GM12878 (cell line): ENCODE results near the gene UAP1L1. TPM values are rescaled to one million over a fixed set of nuclear protein-coding genes. Genes with fewer than 3 reads are reported as not detected.
A peak's percentile ranks its signal among the peaks of the same experiment; 100 is the strongest.

Experiments
- ATAC-seq: fragments of 200-7000 bp; cut with Tn5 transposase; 3 replicates; pipeline ENCODE4 v1.9.1; 2020; ENCODE audit warnings: mild to moderate bottlenecking, moderate library complexity
- BruUV-seq: library from RNA; stranded (reverse); fragments of 400-500 nt; replicated peaks from 2 replicates; lab custom pipeline; 2021; lab: Mats Ljungman, UMichigan
- CTCF ChIA-PET: fragments of 300-600 bp; sonication (Branson Sonifier 250); formaldehyde crosslinking; extraction: SDS; loops from one replicate; lab custom pipeline; 2021; ENCODE audit warnings: inconsistent platforms; lab: Yijun Ruan, JAX
- POLR2A ChIA-PET: fragments of 350-600 bp; formaldehyde crosslinking; extraction: SDS; loops from one replicate; lab custom pipeline; 2021; ENCODE audit warnings: inconsistent platforms; lab: Charles Lee
- RAD21 ChIA-PET: fragments of 300-600 bp; sonication (Branson Sonifier 250); formaldehyde crosslinking; loops from one replicate; lab custom pipeline; 2023; ENCODE audit warnings: antibody characterized with exemption; ENCODE audit not compliant: unreplicated experiment; lab: Charles Lee
- SMC1A ChIA-PET: fragments of 300-600 bp; sonication (Branson Sonifier 250); formaldehyde crosslinking; loops from one replicate; lab custom pipeline; 2023; ENCODE audit not compliant: unreplicated experiment, uncharacterized antibody; lab: Charles Lee
- DNase-seq: peaks from one replicate; pipeline ENCODE4 v3.0.0-alpha.2; 2011; ENCODE audit warnings: low read depth, low spot score
- FAIRE-seq: peaks from 3 replicates; lab custom pipeline; 2011; peaks lifted over from hg19 to GRCh38; lab: Jason Lieb, UNC
- H2AFZ ChIP-seq: 2 replicates; pipeline ENCODE4 v1.6.0; 2011; ENCODE audit warnings: low read depth, low read length, control low read depth; ENCODE audit not compliant: control insufficient read depth
- H3K27ac ChIP-seq: 2 replicates; pipeline ENCODE4 v1.5.1; 2011; ENCODE audit warnings: control low read depth; ENCODE audit not compliant: control insufficient read depth, insufficient read depth
- H3K27me3 ChIP-seq, 2 experiments: replicated peaks in 1 of 2; 2 replicates each; pipeline versions ENCODE4 v1.6.0 to v1.6.1; 2011; ENCODE audit warnings: low read length in 1 of 2; ENCODE audit not compliant: control insufficient read depth in 2 of 2, insufficient read depth in 2 of 2
- H3K36me3 ChIP-seq, 2 experiments: 2 replicates each; pipeline ENCODE4 v1.5.1; 2011; ENCODE audit warnings: low read length in 1 of 2; ENCODE audit not compliant: control insufficient read depth in 2 of 2, insufficient read depth in 2 of 2
- H3K4me1 ChIP-seq: 2 replicates; pipeline ENCODE4 v1.6.1; 2011; ENCODE audit warnings: mild to moderate bottlenecking, low read length, moderate library complexity, mixed read lengths; ENCODE audit not compliant: control insufficient read depth, insufficient read depth
- H3K4me2 ChIP-seq: 2 replicates; pipeline ENCODE4 v1.6.0; 2011; ENCODE audit warnings: control low read depth; ENCODE audit not compliant: control insufficient read depth, insufficient read depth
- H3K4me3 ChIP-seq: fragments of 200-600 bp; sonication (generic); 2 replicates; pipeline ENCODE4 v1.5.1; 2016
- H3K79me2 ChIP-seq: 2 replicates; pipeline ENCODE4 v1.6.0; 2011; ENCODE audit warnings: low read length; ENCODE audit not compliant: control insufficient read depth, insufficient read depth
- H3K9ac ChIP-seq: 2 replicates; pipeline ENCODE4 v1.8.0; 2011; ENCODE audit warnings: low read length, control low read depth, mixed read lengths; ENCODE audit not compliant: control insufficient read depth, insufficient read depth
- H3K9me3 ChIP-seq: replicated peaks from 3 replicates; pipeline ENCODE4 v1.5.1; 2011; ENCODE audit warnings: mild to moderate bottlenecking, low read length; ENCODE audit not compliant: control insufficient read depth, insufficient read depth
- H4K20me1 ChIP-seq: 2 replicates; pipeline ENCODE4 v1.6.0; 2011; ENCODE audit not compliant: control insufficient read depth, insufficient read depth
- BACH1 ChIP-seq: fragments of 450-650 bp; IDR thresholded peaks from 2 replicates; pipeline ENCODE4 v1.6.1; 2017; ENCODE audit warnings: mild to moderate bottlenecking, borderline replicate concordance
- CEBPB ChIP-seq, 2 experiments: fragments of 150-350 bp in 1 of 2; IDR thresholded peaks; 2 replicates each; pipeline ENCODE4 v1.6.1; 2012 to 2014; ENCODE audit warnings: low read depth in 2 of 2, low read length in 2 of 2, borderline replicate concordance in 1 of 2, inconsistent platforms in 1 of 2
- EGR1 ChIP-seq, 2 experiments: IDR thresholded peaks; 1 replicate in 1 of 2; 2 replicates in 1 of 2; pipeline ENCODE4 v1.6.1; 2011 to 2012; ENCODE audit warnings: low read depth in 2 of 2, low read length in 2 of 2, borderline replicate concordance in 1 of 2, mild to moderate bottlenecking in 1 of 2, moderate library complexity in 1 of 2
- HDAC2 ChIP-seq: fragments of 200-600 bp; sonication (generic); IDR thresholded peaks from 2 replicates; pipeline ENCODE4 v1.6.1; 2017
- HDAC6 ChIP-seq: fragments of 200-600 bp; sonication (generic); IDR thresholded peaks from one replicate; pipeline ENCODE4 v1.8.0; 2017; ENCODE audit warnings: antibody characterized with exemption; ENCODE audit not compliant: unreplicated experiment
- MTA2 ChIP-seq: fragments of 450-650 bp; IDR thresholded peaks from 2 replicates; pipeline ENCODE4 v1.6.1; 2016; ENCODE audit warnings: low read depth, mild to moderate bottlenecking, moderate library complexity
- NFYB ChIP-seq: IDR thresholded peaks from 2 replicates; pipeline ENCODE4 v1.6.1; 2011; ENCODE audit warnings: low read depth, mild to moderate bottlenecking, low read length, improper control_type of control experiment, moderate library complexity; ENCODE audit not compliant: insufficient read depth
- NR2C1 ChIP-seq: fragments of 450-650 bp; IDR thresholded peaks from 2 replicates; pipeline ENCODE4 v1.6.1; 2017; ENCODE audit warnings: antibody characterized with exemption, mild to moderate bottlenecking, moderate library complexity
- SUZ12 ChIP-seq: fragments of 200-600 bp; sonication (generic); IDR thresholded peaks from one replicate; pipeline ENCODE4 v1.6.1; 2018; ENCODE audit warnings: antibody characterized with exemption, mild to moderate bottlenecking; ENCODE audit not compliant: unreplicated experiment
- TBL1XR1 ChIP-seq: IDR thresholded peaks from 2 replicates; pipeline ENCODE4 v1.6.1; 2012; ENCODE audit warnings: low read depth, low read length, improper control_type of control experiment
- TCF12 ChIP-seq: IDR thresholded peaks from 2 replicates; pipeline ENCODE4 v1.6.1; 2011; ENCODE audit warnings: low read depth, mild to moderate bottlenecking, low read length
- TCF7 ChIP-seq: IDR thresholded peaks from 2 replicates; pipeline ENCODE4 v1.6.1; 2014; ENCODE audit warnings: antibody characterized with exemption, borderline replicate concordance
- ZNF622 ChIP-seq: fragments of 450-650 bp; IDR thresholded peaks from 2 replicates; pipeline ENCODE4 v1.6.1; 2017; ENCODE audit warnings: mild to moderate bottlenecking, inconsistent platforms
- WGBS: methylation state at CpG from one replicate; pipeline ENCODE4 v1.1.6; 2016; ENCODE audit warnings: low lambda C conversion rate; ENCODE audit not compliant: insufficient replicate concordance, insufficient coverage; ENCODE audit errors: missing lambda C conversion rate; 5-methylcytosine and 5-hydroxymethylcytosine counted together
- in situ Hi-C: fragments of 300-500 bp; cut with MboI; formaldehyde crosslinking; loops from 9 replicates; pipeline ENCODE4 v1.14.3; 2018; ENCODE audit warnings: mixed read lengths
- intact Hi-C: fragments of 100-400 bp; cut with micrococcal nuclease; formaldehyde crosslinking; loops from one replicate; pipeline ENCODE4 v1.14.2; 2022; ENCODE audit not compliant: unreplicated experiment
- polyA plus RNA-seq, 11 experiments: library from polyadenylated mRNA; depleted of rRNA in 4 of 11; unstranded in 6 of 11; stranded (reverse) in 5 of 11; fragments of >200 nt; fragmentation: Nextera tagmentation in 4 of 11; fragmentation: Illumina TruSeq in 1 of 11; extraction: Ambion mirVana in 4 of 11; extraction: Trizol in 1 of 11; gene quantifications; 1 replicate in 1 of 11; 2 replicates in 10 of 11; pipeline versions ENCODE4 v1.2.1 to v1.2.3, GENCODE V29; 2011 to 2016; ENCODE audit warnings: inconsistent platforms in 2 of 11, missing spikeins in 2 of 11, low read depth in 1 of 11
- total RNA-seq, 4 experiments: library from RNA; depleted of rRNA in 3 of 4; stranded (reverse); fragments of >200 nt in 3 of 4; fragmentation: Illumina TruSeq in 1 of 4; extraction: Trizol in 1 of 4; gene quantifications; 2 replicates each; pipeline versions ENCODE4 v1.2.1 to v1.2.3, GENCODE V29; 2013 to 2021
- TF ChIP-seq, protein P1 (sequence below): IDR thresholded peaks from 2 replicates; pipeline ENCODE4 v1.6.1; 2012; ENCODE audit warnings: low read length, inconsistent platforms
- TF ChIP-seq, protein P2 (sequence below): fragments of 450-650 bp; formaldehyde crosslinking; IDR thresholded peaks from 2 replicates; pipeline ENCODE4 v1.5.0; 2022; ENCODE audit warnings: mild to moderate bottlenecking, missing genetic modification characterization
- TF ChIP-seq, protein P3 (sequence below): fragments of 450-650 bp; IDR thresholded peaks from 2 replicates; pipeline ENCODE4 v1.6.1; 2017; ENCODE audit warnings: borderline replicate concordance

UAP1L1 gene
- total and polyA plus RNA-seq, 10 of the 15 experiments (the other 5 are each of a cell fraction or from before 2014, with no cell fraction given) = 0.29 to 15.7 (median 5.8) TPM

DNA sequence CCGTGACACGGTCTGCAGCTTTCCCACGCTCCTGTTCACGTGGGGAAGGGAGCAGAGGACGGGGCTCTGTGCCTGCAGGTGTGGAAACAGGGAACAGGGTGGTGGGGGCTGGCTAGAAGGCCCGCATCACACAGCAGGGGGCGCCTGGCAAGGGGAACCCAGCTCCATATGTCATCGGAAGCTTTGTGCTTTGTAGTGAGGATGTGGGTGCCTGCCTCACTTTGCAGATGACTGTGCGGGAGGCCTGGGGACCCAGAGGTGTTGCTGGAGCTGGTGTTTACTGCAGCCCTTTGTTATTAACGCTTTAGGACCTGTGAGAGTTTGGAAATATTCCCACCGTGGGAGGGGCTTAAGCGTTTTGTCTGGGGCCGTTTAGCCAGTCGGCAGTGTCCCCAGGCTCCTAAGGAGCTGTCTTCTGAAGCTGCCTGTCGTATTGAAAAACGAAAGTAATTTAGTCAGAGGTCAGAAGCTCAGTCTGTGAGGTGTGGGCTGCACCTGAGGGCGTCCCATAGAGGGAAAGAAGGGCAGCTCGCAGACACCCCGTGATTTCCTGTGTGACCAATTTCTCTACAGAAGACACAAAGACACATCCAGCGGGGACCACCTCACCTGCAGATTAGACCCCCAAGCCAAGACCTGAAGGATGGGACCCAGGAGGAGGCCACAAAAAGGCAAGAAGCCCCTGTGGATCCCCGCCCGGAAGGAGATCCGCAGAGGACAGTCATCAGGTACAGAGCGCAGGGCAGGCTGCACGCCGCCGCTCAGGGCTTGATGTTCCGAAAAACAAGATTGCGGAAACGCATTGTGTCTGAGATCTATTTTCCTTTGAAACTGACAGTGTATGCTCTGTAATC is 18.6 kb downstream of the UAP1L1 start:
- DNase-seq (peak; percentile 61), FAIRE-seq (peak; percentile 97), ATAC-seq (peak; percentile 99)
- no peaks in the 10 kb centered on the region for H3K79me2 ChIP-seq
- H3K4me2 ChIP-seq = peak overlapping the region; percentile 61
- H3K9ac ChIP-seq = peak overlapping the region; percentile 5; the same call in 1 of the 2 replicates
- peak overlapping the region; percentile 49; the same call in 1 of the 2 replicates for H3K4me3 ChIP-seq
- in situ Hi-C loops = no loop called here
- no peaks in the 10 kb centered on the region; the same call in 2 of the 3 replicates for H3K9me3 ChIP-seq
- intact Hi-C loops = no loop called here
- SMC1A ChIA-PET = interaction anchor here (0.7 to 1.9 kb wide), 15 partner anchors 9 to 129 kb away, joined by 3 to 14 read pairs (median 4); partner anchors contain the start of genes ANAPC2, CYSRT1, MAN1B1 and SAPCD2
- no TSS peak for BruUV-seq
- H3K27me3 ChIP-seq = no peaks in the 10 kb centered on the region
- peaks cover 8 to 23% of the 10 kb centered on the region in 2 experiments; a peak in 3 of 4 replicates for H3K36me3 ChIP-seq
- CTCF ChIA-PET = interaction anchor here (0.6 to 1.7 kb wide), 23 partner anchors 8 to 310 kb away, joined by 3 to 41 read pairs (median 5); partner anchors contain the start of genes DPP7, MAN1B1, RNF224 and SAPCD2
- peak overlapping the region; percentile 64 for H2AFZ ChIP-seq
- RAD21 ChIA-PET = interaction anchor here (0.6 to 2.0 kb wide), 23 partner anchors 8 to 141 kb away, joined by 3 to 32 read pairs (median 5); partner anchors contain the start of genes ANAPC2, DPP7, MAN1B1 and RNF224
- no peaks in the 10 kb centered on the region for H4K20me1 ChIP-seq
- H3K4me1 ChIP-seq = peaks cover 11% of the 10 kb centered on the region
- peak overlapping the region; percentile 61 for H3K27ac ChIP-seq
- POLR2A ChIA-PET = interaction anchor here (0.5 to 2.8 kb wide), 21 partner anchors 8 to 145 kb away, joined by 3 to 38 read pairs (median 4); partner anchors contain the start of genes MAN1B1, RNF208, RNF224 and SAPCD2
- WGBS = 30% methylated on average over 30 of the region's 30 CpGs
- TF ChIP-seq NFYB (no peak), HDAC6 (no peak), TBL1XR1 (0 out of 2 replicates have a peak, but pooled peaks have one; percentile 64), TCF12 (peak; percentile 59; the same call in 1 of the 2 replicates), BACH1 (peak; percentile 24; the same call in 1 of the 2 replicates), NR2C1 (no peak), TCF7 (no peak; the same call in 1 of the 2 replicates), MTA2 (peak; percentile 56), SUZ12 (no peak), EGR1 (IDR thresholded peaks at IDR 0.05; ENCODE audit: borderline replicate concordance in 1 of 2, low read depth in 2 of 2, low read length in 2 of 2) (no peak), CEBPB (IDR thresholded peaks at IDR 0.05; ENCODE audit: borderline replicate concordance in 1 of 2, low read depth in 2 of 2, low read length in 2 of 2) (no peak), HDAC2 (no peak), ZNF622 (no peak)
- TF ChIP-seq, protein P1, sequence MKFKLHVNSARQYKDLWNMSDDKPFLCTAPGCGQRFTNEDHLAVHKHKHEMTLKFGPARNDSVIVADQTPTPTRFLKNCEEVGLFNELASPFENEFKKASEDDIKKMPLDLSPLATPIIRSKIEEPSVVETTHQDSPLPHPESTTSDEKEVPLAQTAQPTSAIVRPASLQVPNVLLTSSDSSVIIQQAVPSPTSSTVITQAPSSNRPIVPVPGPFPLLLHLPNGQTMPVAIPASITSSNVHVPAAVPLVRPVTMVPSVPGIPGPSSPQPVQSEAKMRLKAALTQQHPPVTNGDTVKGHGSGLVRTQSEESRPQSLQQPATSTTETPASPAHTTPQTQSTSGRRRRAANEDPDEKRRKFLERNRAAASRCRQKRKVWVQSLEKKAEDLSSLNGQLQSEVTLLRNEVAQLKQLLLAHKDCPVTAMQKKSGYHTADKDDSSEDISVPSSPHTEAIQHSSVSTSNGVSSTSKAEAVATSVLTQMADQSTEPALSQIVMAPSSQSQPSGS = no peak; the same call in 1 of the 2 replicates
- TF ChIP-seq, protein P2, sequence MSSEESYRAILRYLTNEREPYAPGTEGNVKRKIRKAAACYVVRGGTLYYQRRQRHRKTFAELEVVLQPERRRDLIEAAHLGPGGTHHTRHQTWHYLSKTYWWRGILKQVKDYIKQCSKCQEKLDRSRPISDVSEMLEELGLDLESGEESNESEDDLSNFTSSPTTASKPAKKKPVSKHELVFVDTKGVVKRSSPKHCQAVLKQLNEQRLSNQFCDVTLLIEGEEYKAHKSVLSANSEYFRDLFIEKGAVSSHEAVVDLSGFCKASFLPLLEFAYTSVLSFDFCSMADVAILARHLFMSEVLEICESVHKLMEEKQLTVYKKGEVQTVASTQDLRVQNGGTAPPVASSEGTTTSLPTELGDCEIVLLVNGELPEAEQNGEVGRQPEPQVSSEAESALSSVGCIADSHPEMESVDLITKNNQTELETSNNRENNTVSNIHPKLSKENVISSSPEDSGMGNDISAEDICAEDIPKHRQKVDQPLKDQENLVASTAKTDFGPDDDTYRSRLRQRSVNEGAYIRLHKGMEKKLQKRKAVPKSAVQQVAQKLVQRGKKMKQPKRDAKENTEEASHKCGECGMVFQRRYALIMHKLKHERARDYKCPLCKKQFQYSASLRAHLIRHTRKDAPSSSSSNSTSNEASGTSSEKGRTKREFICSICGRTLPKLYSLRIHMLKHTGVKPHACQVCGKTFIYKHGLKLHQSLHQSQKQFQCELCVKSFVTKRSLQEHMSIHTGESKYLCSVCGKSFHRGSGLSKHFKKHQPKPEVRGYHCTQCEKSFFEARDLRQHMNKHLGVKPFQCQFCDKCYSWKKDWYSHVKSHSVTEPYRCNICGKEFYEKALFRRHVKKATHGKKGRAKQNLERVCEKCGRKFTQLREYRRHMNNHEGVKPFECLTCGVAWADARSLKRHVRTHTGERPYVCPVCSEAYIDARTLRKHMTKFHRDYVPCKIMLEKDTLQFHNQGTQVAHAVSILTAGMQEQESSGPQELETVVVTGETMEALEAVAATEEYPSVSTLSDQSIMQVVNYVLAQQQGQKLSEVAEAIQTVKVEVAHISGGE (CRISPR knock-in tag) = no peak
- TF ChIP-seq, protein P3, sequence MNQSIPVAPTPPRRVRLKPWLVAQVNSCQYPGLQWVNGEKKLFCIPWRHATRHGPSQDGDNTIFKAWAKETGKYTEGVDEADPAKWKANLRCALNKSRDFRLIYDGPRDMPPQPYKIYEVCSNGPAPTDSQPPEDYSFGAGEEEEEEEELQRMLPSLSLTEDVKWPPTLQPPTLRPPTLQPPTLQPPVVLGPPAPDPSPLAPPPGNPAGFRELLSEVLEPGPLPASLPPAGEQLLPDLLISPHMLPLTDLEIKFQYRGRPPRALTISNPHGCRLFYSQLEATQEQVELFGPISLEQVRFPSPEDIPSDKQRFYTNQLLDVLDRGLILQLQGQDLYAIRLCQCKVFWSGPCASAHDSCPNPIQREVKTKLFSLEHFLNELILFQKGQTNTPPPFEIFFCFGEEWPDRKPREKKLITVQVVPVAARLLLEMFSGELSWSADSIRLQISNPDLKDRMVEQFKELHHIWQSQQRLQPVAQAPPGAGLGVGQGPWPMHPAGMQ = no peak
